AG04450 (cell line): Measurements from ENCODE around the gene C10orf88. TPM values are rescaled to one million over a fixed set of nuclear protein-coding genes. Genes with fewer than 3 reads are reported as not detected.

Experiments
- CTCF ChIA-PET: fragments of 300-600, 350-600 bp; formaldehyde crosslinking; extraction: SDS; loops from one replicate; lab custom pipeline; 2022; ENCODE audit warnings: antibody characterized with exemption, inconsistent platforms; lab: Charles Lee
- POLR2A ChIA-PET: fragments of 350-600 bp; formaldehyde crosslinking; extraction: SDS; loops from one replicate; lab custom pipeline; 2021; ENCODE audit warnings: antibody characterized with exemption, inconsistent platforms; lab: Yijun Ruan, JAX
- DNase-seq: peaks from one replicate; pipeline ENCODE4 v3.0.0-alpha.2; 2011; ENCODE audit warnings: low read depth, low spot score
- H3K27ac ChIP-seq: one replicate; pipeline ENCODE4 v1.5.1; 2012; ENCODE audit warnings: low read depth, low read length, control low read depth
- H3K27me3 ChIP-seq: one replicate; pipeline ENCODE4 v1.6.0; 2012; ENCODE audit warnings: low read length; ENCODE audit not compliant: control insufficient read depth, insufficient read depth
- H3K4me3 ChIP-seq: 2 replicates; pipeline ENCODE4 v1.5.1; 2011; ENCODE audit warnings: mild to moderate bottlenecking, low read depth, low read length, control low read depth
- H3K9me3 ChIP-seq: 2 replicates; pipeline ENCODE4 v1.5.1; 2012; ENCODE audit warnings: low read length; ENCODE audit not compliant: control insufficient read depth, insufficient read depth
- CTCF ChIP-seq: IDR thresholded peaks from 2 replicates; pipeline ENCODE4 v1.5.1; 2011; ENCODE audit warnings: low read depth, low read length, control low read depth, inconsistent platforms
- polyA plus RNA-seq: library from polyadenylated mRNA; depleted of rRNA; stranded (reverse); fragments of >200 nt; gene quantifications from 2 replicates; pipeline ENCODE4 v1.2.3, GENCODE V29; 2011

Gene C10orf88
- polyA plus RNA-seq, 1 experiment = 8.6 TPM

- DNase-seq = no peak
- H3K27ac ChIP-seq = no peak overlapping the region
- TF ChIP-seq CTCF = no peak
- no peaks in the 10 kb centered on the region for H3K9me3 ChIP-seq
- ChIA-PET CTCF (interaction anchor here (4.1 kb wide), 1 partner anchor 10 kb away, joined by 43 read pairs; the partner anchor contains the start of gene PSTK), POLR2A (no interaction called here)
- no peak overlapping the region for H3K4me3 ChIP-seq
- no peaks in the 10 kb centered on the region for H3K27me3 ChIP-seq
Observed at GRCh38 chr10:122990278-122990677, 36.3 kb upstream of the C10orf88 start.

- ChIA-PET CTCF (interaction anchor here (4.1 kb wide), 1 partner anchor 9 kb away, joined by 43 read pairs; the partner anchor contains the start of gene PSTK), POLR2A (no interaction called here)
- DNase-seq = no peak
- Histone ChIP-seq H3K27me3 (no peaks in the 10 kb centered on the region), H3K9me3 (no peaks in the 10 kb centered on the region), H3K4me3 (no peak overlapping the region), H3K27ac (no peak overlapping the region)
- TF ChIP-seq CTCF = no peak
Observed at GRCh38 chr10:122988501-122988900, 34.5 kb upstream of the C10orf88 start.

- no peak overlapping the region for H3K27ac ChIP-seq
- H3K4me3 ChIP-seq = no peak overlapping the region
- ChIA-PET CTCF (interaction anchor here (0.7 kb wide), 1 partner anchor 572 kb away, joined by 7 read pairs; no protein-coding TSS in a partner anchor), POLR2A (no interaction called here)
- TF ChIP-seq CTCF = no peak
- H3K9me3 ChIP-seq = no peaks in the 10 kb centered on the region
- DNase-seq = no peak
- H3K27me3 ChIP-seq = no peaks in the 10 kb centered on the region
Observed at GRCh38 chr10:122986335-122986734, 32.3 kb upstream of the C10orf88 start.

GRCh38 chr10:122984708-122985107, 30.7 kb upstream of the C10orf88 start:
- no peak for TF ChIP-seq CTCF
- Histone ChIP-seq H3K9me3 (no peaks in the 10 kb centered on the region), H3K4me3 (no peak overlapping the region), H3K27me3 (no peaks in the 10 kb centered on the region), H3K27ac (no peak overlapping the region)
- no peak for DNase-seq
- ChIA-PET CTCF (no interaction called here), POLR2A (no interaction called here)

GRCh38 chr10:122983898-122984297, 29.9 kb upstream of the C10orf88 start:
- Histone ChIP-seq H3K27me3 (no peaks in the 10 kb centered on the region), H3K9me3 (no peaks in the 10 kb centered on the region), H3K27ac (no peak overlapping the region), H3K4me3 (no peak overlapping the region)
- no peak for TF ChIP-seq CTCF
- ChIA-PET POLR2A (no interaction called here), CTCF (interaction anchor here (1.3 to 5.2 kb wide), 2 partner anchors 24 to 574 kb away, joined by 3 to 24 read pairs; partner anchors contain the start of genes ACADSB and IKZF5)
- no peak for DNase-seq
